Measurements from ENCODE around the gene DAPP1.

The DAPP1 gene

GRCh38 chr4:99843413-99843812 is 26.8 kb downstream of the DAPP1 start:
- no peak overlapping the region for H3K4me2 ChIP-seq (ENCODE audit: low read length)
- no peaks in the 10 kb centered on the region for H3K36me3 ChIP-seq (ENCODE audit: insufficient read depth, low read length)

GRCh38 chr4:99844048-99844447 is 27.4 kb downstream of the DAPP1 start:
- Histone ChIP-seq H3K27me3 (ENCODE audit: control insufficient read depth, insufficient read depth, low read length) (no peaks in the 10 kb centered on the region), H3K4me1 (ENCODE audit: control insufficient read depth, insufficient read depth, low read length) (no peaks in the 10 kb centered on the region), H3K4me3 (ENCODE audit: low read length) (no peak overlapping the region), H3K36me3 (ENCODE audit: insufficient read depth, low read length) (no peaks in the 10 kb centered on the region), H3K4me2 (ENCODE audit: low read length) (no peak overlapping the region), H3K9ac (ENCODE audit: low read depth, low read length) (no peak overlapping the region), H3K9me3 (replicated peaks; ENCODE audit: low read length) (no peaks in the 10 kb centered on the region)

More at GRCh38 chr4:99843413-99843812, 26.8 kb downstream of the DAPP1 start:
- no peaks in the 10 kb centered on the region for H3K27me3 ChIP-seq (ENCODE audit: control insufficient read depth, insufficient read depth, low read length)
- no peak overlapping the region for H3K9ac ChIP-seq (ENCODE audit: low read depth, low read length)
- H3K9me3 ChIP-seq (replicated peaks; ENCODE audit: low read length): no peaks in the 10 kb centered on the region
- no peaks in the 10 kb centered on the region for H3K4me1 ChIP-seq (ENCODE audit: control insufficient read depth, insufficient read depth, low read length)
- H3K4me3 ChIP-seq (ENCODE audit: low read length): no peak overlapping the region

- Histone ChIP-seq H3K9me3 (replicated peaks; ENCODE audit: low read length) (no peaks in the 10 kb centered on the region), H3K4me1 (ENCODE audit: control insufficient read depth, insufficient read depth, low read length) (no peaks in the 10 kb centered on the region), H3K4me2 (ENCODE audit: low read length) (no peak overlapping the region), H3K9ac (ENCODE audit: low read depth, low read length) (no peak overlapping the region), H3K36me3 (ENCODE audit: insufficient read depth, low read length) (no peaks in the 10 kb centered on the region), H3K27me3 (ENCODE audit: control insufficient read depth, insufficient read depth, low read length) (no peaks in the 10 kb centered on the region), H3K4me3 (ENCODE audit: low read length) (no peak overlapping the region)
Measured at GRCh38 chr4:99845179-99845578, 28.6 kb downstream of the DAPP1 start.

- no peaks in the 10 kb centered on the region for H3K36me3 ChIP-seq (ENCODE audit: insufficient read depth, low read length)
- no peaks in the 10 kb centered on the region for H3K27me3 ChIP-seq (ENCODE audit: control insufficient read depth, insufficient read depth, low read length)
- no peak overlapping the region for H3K4me2 ChIP-seq (ENCODE audit: low read length)
- no peaks in the 10 kb centered on the region for H3K4me1 ChIP-seq (ENCODE audit: control insufficient read depth, insufficient read depth, low read length)
- H3K9me3 ChIP-seq (replicated peaks; ENCODE audit: low read length): no peaks in the 10 kb centered on the region
- H3K4me3 ChIP-seq (ENCODE audit: low read length): no peak overlapping the region
- H3K9ac ChIP-seq (ENCODE audit: low read depth, low read length): no peak overlapping the region
Measured at GRCh38 chr4:99845708-99846469, 29.3 kb downstream of the DAPP1 start.

GRCh38 chr4:99846891-99847290 is 30.3 kb downstream of the DAPP1 start:
- Histone ChIP-seq H3K36me3 (ENCODE audit: insufficient read depth, low read length) (no peaks in the 10 kb centered on the region), H3K4me3 (ENCODE audit: low read length) (no peak overlapping the region), H3K4me1 (ENCODE audit: control insufficient read depth, insufficient read depth, low read length) (no peaks in the 10 kb centered on the region), H3K9me3 (replicated peaks; ENCODE audit: low read length) (no peaks in the 10 kb centered on the region), H3K9ac (ENCODE audit: low read depth, low read length) (no peak overlapping the region), H3K4me2 (ENCODE audit: low read length) (no peak overlapping the region), H3K27me3 (ENCODE audit: control insufficient read depth, insufficient read depth, low read length) (no peaks in the 10 kb centered on the region)

GRCh38 chr4:99847362-99847976 is 30.8 kb downstream of the DAPP1 start:
- no peaks in the 10 kb centered on the region for H3K9me3 ChIP-seq (replicated peaks; ENCODE audit: low read length)
- no peaks in the 10 kb centered on the region for H3K4me1 ChIP-seq (ENCODE audit: control insufficient read depth, insufficient read depth, low read length)
- no peaks in the 10 kb centered on the region for H3K27me3 ChIP-seq (ENCODE audit: control insufficient read depth, insufficient read depth, low read length)
- no peak overlapping the region for H3K4me2 ChIP-seq (ENCODE audit: low read length)
- no peak overlapping the region for H3K4me3 ChIP-seq (ENCODE audit: low read length)
- no peaks in the 10 kb centered on the region for H3K36me3 ChIP-seq (ENCODE audit: insufficient read depth, low read length)
- H3K9ac ChIP-seq (ENCODE audit: low read depth, low read length): no peak overlapping the region

- H3K27me3 ChIP-seq (ENCODE audit: control insufficient read depth, insufficient read depth, low read length): no peaks in the 10 kb centered on the region
- no peak overlapping the region for H3K4me3 ChIP-seq (ENCODE audit: low read length)
- no peaks in the 10 kb centered on the region for H3K36me3 ChIP-seq (ENCODE audit: insufficient read depth, low read length)
- H3K9me3 ChIP-seq (replicated peaks; ENCODE audit: low read length): no peaks in the 10 kb centered on the region
- no peak overlapping the region for H3K9ac ChIP-seq (ENCODE audit: low read depth, low read length)
- H3K4me2 ChIP-seq (ENCODE audit: low read length): no peak overlapping the region
- H3K4me1 ChIP-seq (ENCODE audit: control insufficient read depth, insufficient read depth, low read length): no peaks in the 10 kb centered on the region
Measured at GRCh38 chr4:99848591-99849001, 32.0 kb downstream of the DAPP1 start.

GRCh38 chr4:99852199-99852749 is 35.6 kb downstream of the DAPP1 start:
- no peaks in the 10 kb centered on the region for H3K36me3 ChIP-seq (ENCODE audit: insufficient read depth, low read length)
- H3K4me1 ChIP-seq (ENCODE audit: control insufficient read depth, insufficient read depth, low read length): no peaks in the 10 kb centered on the region
- no peak overlapping the region for H3K9ac ChIP-seq (ENCODE audit: low read depth, low read length)
- no peak overlapping the region for H3K4me3 ChIP-seq (ENCODE audit: low read length)
- H3K27me3 ChIP-seq (ENCODE audit: control insufficient read depth, insufficient read depth, low read length): no peaks in the 10 kb centered on the region
- no peaks in the 10 kb centered on the region for H3K9me3 ChIP-seq (replicated peaks; ENCODE audit: low read length)
- H3K4me2 ChIP-seq (ENCODE audit: low read length): no peak overlapping the region

GRCh38 chr4:99853190-99853589 is 36.6 kb downstream of the DAPP1 start:
- no peaks in the 10 kb centered on the region for H3K4me1 ChIP-seq (ENCODE audit: control insufficient read depth, insufficient read depth, low read length)

GRCh38 chr4:99853999-99854398 is 37.4 kb downstream of the DAPP1 start:
- Histone ChIP-seq H3K4me3 (ENCODE audit: low read length) (no peak overlapping the region), H3K9ac (ENCODE audit: low read depth, low read length) (no peak overlapping the region), H3K4me1 (ENCODE audit: control insufficient read depth, insufficient read depth, low read length) (no peaks in the 10 kb centered on the region), H3K4me2 (ENCODE audit: low read length) (no peak overlapping the region), H3K9me3 (replicated peaks; ENCODE audit: low read length) (no peaks in the 10 kb centered on the region), H3K36me3 (ENCODE audit: insufficient read depth, low read length) (no peaks in the 10 kb centered on the region), H3K27me3 (ENCODE audit: control insufficient read depth, insufficient read depth, low read length) (no peaks in the 10 kb centered on the region)

More at GRCh38 chr4:99853190-99853589, 36.6 kb downstream of the DAPP1 start:
- H3K36me3 ChIP-seq (ENCODE audit: insufficient read depth, low read length): no peaks in the 10 kb centered on the region
- H3K27me3 ChIP-seq (ENCODE audit: control insufficient read depth, insufficient read depth, low read length): no peaks in the 10 kb centered on the region
- no peak overlapping the region for H3K4me2 ChIP-seq (ENCODE audit: low read length)
- H3K9me3 ChIP-seq (replicated peaks; ENCODE audit: low read length): no peaks in the 10 kb centered on the region
- no peak overlapping the region for H3K9ac ChIP-seq (ENCODE audit: low read depth, low read length)
- H3K4me3 ChIP-seq (ENCODE audit: low read length): no peak overlapping the region

GRCh38 chr4:99855678-99856077 is 39.1 kb downstream of the DAPP1 start:
- H3K36me3 ChIP-seq (ENCODE audit: insufficient read depth, low read length): no peaks in the 10 kb centered on the region
- H3K4me2 ChIP-seq (ENCODE audit: low read length): no peak overlapping the region
- H3K4me3 ChIP-seq (ENCODE audit: low read length): no peak overlapping the region
- H3K9me3 ChIP-seq (replicated peaks; ENCODE audit: low read length): no peaks in the 10 kb centered on the region
- H3K4me1 ChIP-seq (ENCODE audit: control insufficient read depth, insufficient read depth, low read length): no peaks in the 10 kb centered on the region
- no peaks in the 10 kb centered on the region for H3K27me3 ChIP-seq (ENCODE audit: control insufficient read depth, insufficient read depth, low read length)
- H3K9ac ChIP-seq (ENCODE audit: low read depth, low read length): no peak overlapping the region

Data from skeletal muscle satellite cell (primary cell).